Measurements from ENCODE around the gene TDRD15.

The TDRD15 gene

GRCh38 chr2:21163213-21163612 lies 39.4 kb downstream of the TDRD15 start:
- no peak overlapping the region for H3K4me3 ChIP-seq (ENCODE audit: low read length)
- TF ChIP-seq CTCF (conservative IDR thresholded peaks at IDR 0.05; ENCODE audit: low read depth, low read length): no peak
- DNase-seq (ENCODE audit: low read depth): no peak

- peak; percentile 35 for TF ChIP-seq CTCF (conservative IDR thresholded peaks at IDR 0.05; ENCODE audit: low read depth, low read length)
- H3K4me3 ChIP-seq (ENCODE audit: low read length): no peak overlapping the region
- no peak for DNase-seq (ENCODE audit: low read depth)
Observed at GRCh38 chr2:21165350-21165749, 41.6 kb downstream of the TDRD15 start.

- no peak for DNase-seq (ENCODE audit: low read depth)
- TF ChIP-seq CTCF (conservative IDR thresholded peaks at IDR 0.05; ENCODE audit: low read depth, low read length): peak; percentile 33
- no peak overlapping the region for H3K4me3 ChIP-seq (ENCODE audit: low read length)
Observed at GRCh38 chr2:21175895-21176646, 52.3 kb downstream of the TDRD15 start.

- H3K4me3 ChIP-seq (ENCODE audit: low read length): no peak overlapping the region
- no peak for DNase-seq (ENCODE audit: low read depth)
- no peak for TF ChIP-seq CTCF (conservative IDR thresholded peaks at IDR 0.05; ENCODE audit: low read depth, low read length)
Observed at GRCh38 chr2:21181957-21182356, 58.2 kb downstream of the TDRD15 start.

- no peak for TF ChIP-seq CTCF (conservative IDR thresholded peaks at IDR 0.05; ENCODE audit: low read depth, low read length)
- DNase-seq (ENCODE audit: low read depth): no peak
Observed at GRCh38 chr2:21183306-21183705, 59.5 kb downstream of the TDRD15 start.

DNA sequence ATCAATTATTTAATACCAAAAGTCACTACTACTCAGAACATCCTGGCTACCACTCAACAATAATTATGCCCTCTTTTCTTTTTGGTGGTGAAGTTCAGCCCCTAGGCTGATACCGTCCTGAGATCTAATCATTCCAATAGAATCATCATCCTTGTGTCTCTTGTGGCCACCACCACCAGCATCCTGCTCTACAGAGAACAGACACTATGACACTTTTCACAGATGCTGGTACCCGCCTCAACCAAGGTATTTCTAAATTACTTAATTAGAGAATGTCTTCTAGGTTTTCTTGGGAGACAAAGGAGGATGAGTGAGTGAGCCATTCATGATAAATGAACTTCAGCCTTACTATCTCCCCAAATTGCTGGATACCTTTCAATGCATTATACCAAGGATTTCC lies 60.0 kb downstream of the TDRD15 start:
- H3K4me3 ChIP-seq (ENCODE audit: low read length): no peak overlapping the region
- no peak for TF ChIP-seq CTCF (conservative IDR thresholded peaks at IDR 0.05; ENCODE audit: low read depth, low read length)
- DNase-seq (ENCODE audit: low read depth): no peak

More at GRCh38 chr2:21183306-21183705, 59.5 kb downstream of the TDRD15 start:
- no peak overlapping the region for H3K4me3 ChIP-seq (ENCODE audit: low read length)

- DNase-seq (ENCODE audit: low read depth): no peak
- H3K4me3 ChIP-seq (ENCODE audit: low read length): no peak overlapping the region
- TF ChIP-seq CTCF (conservative IDR thresholded peaks at IDR 0.05; ENCODE audit: low read depth, low read length): no peak
Observed at GRCh38 chr2:21191535-21191934, 67.8 kb downstream of the TDRD15 start.
